ENCODE results near the gene GPC2.

GPC2 gene

DNA sequence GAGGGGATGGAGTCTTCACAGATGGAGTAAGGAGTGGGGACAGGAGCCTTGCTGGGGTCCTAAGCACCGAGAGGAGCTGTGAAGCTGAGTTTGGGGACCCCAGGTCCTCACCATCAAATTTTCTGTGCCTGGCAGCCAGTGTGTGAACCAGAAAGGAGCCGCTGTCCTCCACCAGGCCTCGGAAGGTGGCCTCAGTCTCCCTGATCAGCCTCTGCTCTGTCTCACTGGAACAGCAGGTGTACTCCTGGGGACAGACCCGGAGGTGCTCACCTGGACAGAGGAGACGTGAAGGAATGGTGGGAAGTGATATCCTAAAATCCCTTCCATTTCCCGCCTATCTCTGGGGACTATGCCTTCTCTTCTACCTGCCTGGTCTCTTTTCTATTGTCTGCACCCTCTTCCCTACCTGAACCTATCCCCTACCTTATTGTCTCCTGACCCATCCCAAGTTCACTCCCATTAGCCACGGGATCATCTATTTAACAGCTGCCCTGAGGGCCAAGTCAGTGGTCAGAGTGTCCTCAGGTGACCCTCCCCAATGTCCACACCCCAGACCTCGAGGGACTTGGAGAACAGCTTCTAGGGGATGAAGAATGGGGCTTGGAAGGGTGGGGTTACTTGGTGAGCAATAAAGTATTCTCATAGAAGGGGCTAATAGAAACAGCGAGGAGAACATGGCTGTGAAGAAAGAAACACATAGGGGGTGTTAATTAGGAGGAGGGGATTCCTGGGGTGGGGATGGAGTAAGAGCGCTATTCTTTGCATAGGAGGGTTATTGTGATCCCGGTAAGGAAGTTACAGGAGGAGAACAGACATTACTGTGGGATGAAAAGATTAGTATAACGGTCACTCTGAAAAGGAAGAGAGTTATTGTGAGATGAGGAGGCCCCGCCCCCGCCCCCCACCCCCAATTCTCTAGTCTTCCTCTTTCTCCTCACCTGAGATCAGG lies 811 bp downstream of the GPC2 start:
- peaks cover 2% of the 10 kb centered on the region for H3K79me2 ChIP-seq (ENCODE audit: control insufficient read depth, insufficient read depth, low read length)
- peak overlapping the region; percentile 75 for H3K18ac ChIP-seq (ENCODE audit: low read length)
- no peak overlapping the region for H2AK5ac ChIP-seq (ENCODE audit: low read length)
- no peak overlapping the region for H2BK15ac ChIP-seq (replicated peaks; ENCODE audit: low read depth)
- no peak overlapping the region for H4K8ac ChIP-seq (ENCODE audit: low read depth, low read length)
- peak overlapping the region; percentile 78 for H3K4me2 ChIP-seq (ENCODE audit: low read length)
- H3K27me3 ChIP-seq (ENCODE audit: insufficient read depth, low read length, poor library complexity) = no peaks in the 10 kb centered on the region
- WGBS (ENCODE audit: extremely low coverage, insufficient coverage, low lambda C conversion rate) = no CpG with 5 or more reads among the region's 14 CpGs
- H3K23ac ChIP-seq (ENCODE audit: low read length) = no peak overlapping the region
- H3K56ac ChIP-seq (ENCODE audit: low read length) = peak overlapping the region; percentile 94
- peak overlapping the region; percentile 86 for H3K4me3 ChIP-seq (ENCODE audit: low read length)
- H3K4me1 ChIP-seq (ENCODE audit: control insufficient read depth, low read depth, low read length) = peaks cover 3% of the 10 kb centered on the region
- no peak for DNase-seq
- peak overlapping the region; percentile 64 for H3K4ac ChIP-seq (ENCODE audit: low read depth, low read length)
- H3K79me1 ChIP-seq (ENCODE audit: low read length) = peaks cover 6% of the 10 kb centered on the region
- H2BK5ac ChIP-seq (ENCODE audit: low read length) = no peak overlapping the region
- H3K9ac ChIP-seq (ENCODE audit: low read length) = peak overlapping the region; percentile 85
- no peak overlapping the region for H2BK120ac ChIP-seq (ENCODE audit: low read depth, low read length)
- H3K27ac ChIP-seq (ENCODE audit: low read depth, low read length) = no peak overlapping the region
- H4K5ac ChIP-seq (ENCODE audit: low read length) = no peak overlapping the region
- H3K36me3 ChIP-seq (ENCODE audit: control insufficient read depth, insufficient read depth, low read length) = no peaks in the 10 kb centered on the region

DNA sequence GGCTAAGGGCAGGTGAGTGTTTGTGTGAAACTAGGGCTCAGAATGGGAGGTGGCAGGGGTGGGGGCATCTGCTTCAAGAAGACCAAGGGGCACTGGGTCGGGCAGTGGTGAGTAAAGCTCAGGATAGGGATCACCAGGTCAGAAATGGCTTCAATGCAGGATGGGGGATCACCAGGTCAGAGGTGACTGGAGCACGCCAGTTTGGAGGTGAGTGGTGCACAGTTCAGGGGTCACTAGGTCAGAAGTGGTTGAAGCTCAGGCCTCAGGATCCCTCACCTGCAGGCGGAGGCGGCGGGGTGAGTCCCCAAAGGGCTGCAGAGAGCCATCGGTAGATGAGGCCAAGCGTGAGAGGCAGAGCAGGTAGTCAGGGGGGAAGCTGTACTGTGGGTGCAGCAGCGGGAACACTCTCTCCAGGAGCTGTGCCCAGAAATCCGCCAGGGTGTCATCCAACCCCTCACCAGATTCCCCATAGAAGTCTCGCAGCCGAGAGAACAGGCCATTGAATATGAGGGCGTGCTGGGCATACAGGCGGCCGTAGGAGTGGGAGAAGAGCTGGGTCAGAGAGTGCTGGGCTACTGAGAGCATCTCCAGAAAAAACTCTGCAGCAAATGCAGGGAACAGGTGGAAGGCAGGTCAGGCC lies 1.8 kb downstream of the GPC2 start:
- Histone ChIP-seq H3K79me2 (ENCODE audit: control insufficient read depth, insufficient read depth, low read length) (peaks cover 2% of the 10 kb centered on the region), H3K18ac (ENCODE audit: low read length) (no peak overlapping the region), H4K5ac (ENCODE audit: low read length) (no peak overlapping the region), H3K4me2 (ENCODE audit: low read length) (no peak overlapping the region), H3K4ac (ENCODE audit: low read depth, low read length) (no peak overlapping the region), H3K79me1 (ENCODE audit: low read length) (peaks cover 6% of the 10 kb centered on the region), H2BK5ac (ENCODE audit: low read length) (no peak overlapping the region), H3K4me3 (ENCODE audit: low read length) (no peak overlapping the region), H3K23ac (ENCODE audit: low read length) (no peak overlapping the region), H3K56ac (ENCODE audit: low read length) (no peak overlapping the region), H3K36me3 (ENCODE audit: control insufficient read depth, insufficient read depth, low read length) (no peaks in the 10 kb centered on the region), H3K27ac (ENCODE audit: low read depth, low read length) (no peak overlapping the region), H2AK5ac (ENCODE audit: low read length) (no peak overlapping the region), H3K4me1 (ENCODE audit: control insufficient read depth, low read depth, low read length) (peaks cover 5% of the 10 kb centered on the region), H3K9ac (ENCODE audit: low read length) (no peak overlapping the region), H3K27me3 (ENCODE audit: insufficient read depth, low read length, poor library complexity) (no peaks in the 10 kb centered on the region), H2BK15ac (replicated peaks; ENCODE audit: low read depth) (no peak overlapping the region), H4K8ac (ENCODE audit: low read depth, low read length) (no peak overlapping the region), H2BK120ac (ENCODE audit: low read depth, low read length) (no peak overlapping the region)
- WGBS (ENCODE audit: extremely low coverage, insufficient coverage, low lambda C conversion rate) = no CpG with 5 or more reads among the region's 14 CpGs
- DNase-seq = no peak

DNA sequence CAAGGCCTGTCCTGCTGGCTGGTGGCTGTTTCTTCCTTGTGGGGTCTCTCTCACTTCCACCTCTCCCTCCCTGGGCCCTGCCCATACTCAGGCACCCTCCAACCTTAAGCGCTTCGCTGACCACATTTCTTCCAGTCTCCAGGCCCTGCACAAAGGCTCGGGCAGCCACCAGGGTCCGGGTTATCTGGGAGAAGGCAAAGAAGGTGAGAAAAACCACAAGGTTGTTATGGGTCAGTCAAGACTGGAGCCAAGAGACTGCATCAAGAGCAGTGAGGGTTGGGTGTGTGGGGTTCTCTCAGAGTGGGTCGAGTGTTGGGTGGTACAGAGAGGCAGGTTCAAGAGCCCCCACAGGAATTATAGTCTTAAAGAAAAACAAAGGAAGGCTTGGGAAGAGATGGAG lies 2.6 kb downstream of the GPC2 start:
- Histone ChIP-seq H3K18ac (ENCODE audit: low read length) (no peak overlapping the region), H3K79me1 (ENCODE audit: low read length) (peaks cover 6% of the 10 kb centered on the region), H3K79me2 (ENCODE audit: control insufficient read depth, insufficient read depth, low read length) (peaks cover 2% of the 10 kb centered on the region), H3K4ac (ENCODE audit: low read depth, low read length) (no peak overlapping the region), H3K4me1 (ENCODE audit: control insufficient read depth, low read depth, low read length) (peaks cover 5% of the 10 kb centered on the region), H4K5ac (ENCODE audit: low read length) (no peak overlapping the region), H4K8ac (ENCODE audit: low read depth, low read length) (no peak overlapping the region), H2AK5ac (ENCODE audit: low read length) (no peak overlapping the region), H2BK15ac (replicated peaks; ENCODE audit: low read depth) (no peak overlapping the region), H3K56ac (ENCODE audit: low read length) (no peak overlapping the region), H3K27me3 (ENCODE audit: insufficient read depth, low read length, poor library complexity) (no peaks in the 10 kb centered on the region), H2BK5ac (ENCODE audit: low read length) (no peak overlapping the region), H3K27ac (ENCODE audit: low read depth, low read length) (no peak overlapping the region), H3K36me3 (ENCODE audit: control insufficient read depth, insufficient read depth, low read length) (no peaks in the 10 kb centered on the region), H3K4me3 (ENCODE audit: low read length) (no peak overlapping the region), H3K23ac (ENCODE audit: low read length) (no peak overlapping the region), H3K4me2 (ENCODE audit: low read length) (no peak overlapping the region), H3K9ac (ENCODE audit: low read length) (no peak overlapping the region), H2BK120ac (ENCODE audit: low read depth, low read length) (no peak overlapping the region)
- WGBS (ENCODE audit: extremely low coverage, insufficient coverage, low lambda C conversion rate) = no CpG with 5 or more reads among the region's 5 CpGs
- DNase-seq = no peak

DNA sequence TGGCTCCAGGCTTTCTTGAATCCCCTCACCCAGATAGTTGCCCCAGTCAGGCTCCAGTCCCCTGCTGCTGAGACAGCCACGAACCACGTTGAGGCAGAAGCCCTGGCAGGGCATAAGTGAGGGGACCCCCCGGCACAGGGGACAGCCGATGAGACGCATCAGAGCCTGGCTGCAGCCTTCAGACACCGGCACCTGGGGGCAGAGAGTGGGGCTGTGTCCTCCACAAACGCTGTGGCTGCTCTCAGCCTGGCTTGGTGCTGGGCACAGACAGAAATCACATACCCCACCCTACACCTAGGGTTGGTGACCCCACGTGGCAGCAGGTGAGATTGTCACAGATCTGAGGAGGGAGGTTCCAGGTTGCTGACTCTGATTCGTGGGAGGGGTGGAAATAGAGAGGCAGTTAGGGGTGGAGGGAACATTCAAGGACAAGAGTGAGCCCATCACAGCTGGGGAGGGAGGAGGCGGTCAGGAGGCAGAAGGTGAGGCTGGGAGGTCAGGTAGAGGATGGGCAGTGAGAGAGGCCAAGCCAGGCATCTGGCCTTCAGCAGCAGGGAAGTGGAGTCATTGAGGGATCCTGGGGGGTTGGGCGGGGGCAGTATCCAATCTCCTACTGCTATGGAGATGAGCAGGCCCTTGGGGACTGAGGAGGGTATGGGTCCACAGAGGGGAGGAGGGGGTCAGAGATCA lies 3.2 kb downstream of the GPC2 start:
- Histone ChIP-seq H2AK5ac (ENCODE audit: low read length) (no peak overlapping the region), H3K23ac (ENCODE audit: low read length) (no peak overlapping the region), H3K36me3 (ENCODE audit: control insufficient read depth, insufficient read depth, low read length) (no peaks in the 10 kb centered on the region), H3K79me2 (ENCODE audit: control insufficient read depth, insufficient read depth, low read length) (peaks cover 2% of the 10 kb centered on the region), H3K4me3 (ENCODE audit: low read length) (no peak overlapping the region), H3K4ac (ENCODE audit: low read depth, low read length) (no peak overlapping the region), H4K8ac (ENCODE audit: low read depth, low read length) (no peak overlapping the region), H3K18ac (ENCODE audit: low read length) (no peak overlapping the region), H3K4me1 (ENCODE audit: control insufficient read depth, low read depth, low read length) (peaks cover 5% of the 10 kb centered on the region), H3K27ac (ENCODE audit: low read depth, low read length) (no peak overlapping the region), H2BK15ac (replicated peaks; ENCODE audit: low read depth) (no peak overlapping the region), H2BK120ac (ENCODE audit: low read depth, low read length) (no peak overlapping the region), H3K4me2 (ENCODE audit: low read length) (no peak overlapping the region), H4K5ac (ENCODE audit: low read length) (no peak overlapping the region), H2BK5ac (ENCODE audit: low read length) (no peak overlapping the region), H3K56ac (ENCODE audit: low read length) (no peak overlapping the region), H3K27me3 (ENCODE audit: insufficient read depth, low read length, poor library complexity) (no peaks in the 10 kb centered on the region), H3K9ac (ENCODE audit: low read length) (no peak overlapping the region), H3K79me1 (ENCODE audit: low read length) (peaks cover 6% of the 10 kb centered on the region)
- WGBS (ENCODE audit: extremely low coverage, insufficient coverage, low lambda C conversion rate) = no CpG with 5 or more reads among the region's 11 CpGs
- no peak for DNase-seq

DNA sequence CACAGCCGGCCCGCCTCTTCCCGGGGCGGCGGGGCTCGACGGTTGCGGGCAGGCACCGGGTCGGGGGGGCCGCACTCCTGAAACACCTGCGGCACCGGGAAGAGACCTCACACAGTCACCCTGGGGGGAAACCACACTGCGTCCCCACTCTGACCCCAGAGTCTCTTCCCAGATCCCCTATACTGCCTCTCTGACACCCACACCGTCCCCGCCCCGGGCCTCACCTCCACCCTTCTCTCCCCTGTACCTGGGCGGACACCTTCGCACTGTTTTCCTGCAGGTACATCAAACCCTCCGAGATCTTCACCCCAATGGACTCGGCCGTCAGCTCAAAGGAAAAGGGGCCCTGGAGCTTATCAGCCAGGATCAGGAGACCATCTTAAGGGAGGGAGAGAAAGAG lies 5.3 kb downstream of the GPC2 start:
- Histone ChIP-seq H2BK15ac (replicated peaks; ENCODE audit: low read depth) (no peak overlapping the region), H4K5ac (ENCODE audit: low read length) (no peak overlapping the region), H3K4ac (ENCODE audit: low read depth, low read length) (no peak overlapping the region), H3K4me2 (ENCODE audit: low read length) (peak overlapping the region; percentile 4), H3K79me1 (ENCODE audit: low read length) (peaks cover 6% of the 10 kb centered on the region), H3K27me3 (ENCODE audit: insufficient read depth, low read length, poor library complexity) (no peaks in the 10 kb centered on the region), H2BK5ac (ENCODE audit: low read length) (no peak overlapping the region), H2AK5ac (ENCODE audit: low read length) (no peak overlapping the region), H3K9ac (ENCODE audit: low read length) (no peak overlapping the region), H3K4me3 (ENCODE audit: low read length) (no peak overlapping the region), H3K18ac (ENCODE audit: low read length) (peak overlapping the region; percentile 18), H2BK120ac (ENCODE audit: low read depth, low read length) (no peak overlapping the region), H3K4me1 (ENCODE audit: control insufficient read depth, low read depth, low read length) (peaks cover 12% of the 10 kb centered on the region), H3K56ac (ENCODE audit: low read length) (no peak overlapping the region), H3K27ac (ENCODE audit: low read depth, low read length) (no peak overlapping the region), H3K36me3 (ENCODE audit: control insufficient read depth, insufficient read depth, low read length) (no peaks in the 10 kb centered on the region), H3K23ac (ENCODE audit: low read length) (no peak overlapping the region), H3K79me2 (ENCODE audit: control insufficient read depth, insufficient read depth, low read length) (peaks cover 2% of the 10 kb centered on the region), H4K8ac (ENCODE audit: low read depth, low read length) (no peak overlapping the region)
- WGBS (ENCODE audit: extremely low coverage, insufficient coverage, low lambda C conversion rate) = no CpG with 5 or more reads among the region's 22 CpGs
- DNase-seq = no peak
